Dedifferentiated amniotic fluid mesenchymal stem cell (primary cell): ENCODE data around the gene CPEB1.
A peak's percentile ranks its signal among the peaks of the same experiment; 100 is the strongest.
"Not testable (repeated sequence)": the region's sequence is repeated elsewhere in the genome, so short reads cannot be mapped to it uniquely, and the experiment has no call there.

Experiments used
- DNase-seq: peaks from one replicate; pipeline ENCODE4 v3.0.0-alpha.2; 2016; ENCODE audit errors: extremely low spot score

Gene CPEB1

DNA sequence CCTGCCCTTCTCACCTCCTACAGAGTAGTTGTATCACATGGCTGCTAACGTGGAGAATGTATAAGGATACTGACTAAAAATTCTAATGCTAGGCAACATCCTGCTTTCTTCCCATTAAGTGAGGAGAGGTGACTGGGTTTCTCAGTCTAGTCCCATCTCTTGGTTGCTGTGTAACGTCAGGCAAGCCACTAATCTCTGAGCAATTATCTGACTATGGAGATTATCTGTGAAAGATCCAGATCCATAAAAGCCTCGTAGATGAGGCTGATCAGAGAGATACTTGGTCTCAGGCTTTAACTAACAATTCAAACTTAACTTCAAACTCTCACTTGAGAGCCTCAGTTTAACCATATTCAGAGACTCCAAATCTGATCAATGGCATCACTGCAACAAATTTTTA, 102.2 kb downstream of the CPEB1 start:
- DNase-seq, result no peak

DNA sequence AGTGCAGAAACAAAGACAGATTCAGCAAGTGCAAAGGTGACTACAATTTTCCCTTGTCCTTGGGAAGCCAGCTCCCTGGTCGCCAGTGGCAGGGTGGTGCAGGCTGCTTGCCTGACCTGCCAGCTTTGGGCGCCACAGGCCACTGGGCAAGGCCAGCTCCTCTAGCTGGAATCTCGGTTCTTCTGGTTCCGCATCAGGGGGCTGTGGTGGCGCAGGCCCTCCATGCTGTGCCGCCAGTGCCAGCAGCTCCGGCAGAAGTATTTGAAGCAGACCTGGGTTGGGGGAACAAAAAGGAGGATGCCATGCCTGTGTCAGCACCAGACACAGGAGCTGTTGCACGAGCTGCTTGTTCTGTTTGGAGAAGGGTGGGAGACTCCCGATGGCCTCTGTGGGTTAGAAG, 102.7 kb downstream of the CPEB1 start:
- no peak for DNase-seq

DNA sequence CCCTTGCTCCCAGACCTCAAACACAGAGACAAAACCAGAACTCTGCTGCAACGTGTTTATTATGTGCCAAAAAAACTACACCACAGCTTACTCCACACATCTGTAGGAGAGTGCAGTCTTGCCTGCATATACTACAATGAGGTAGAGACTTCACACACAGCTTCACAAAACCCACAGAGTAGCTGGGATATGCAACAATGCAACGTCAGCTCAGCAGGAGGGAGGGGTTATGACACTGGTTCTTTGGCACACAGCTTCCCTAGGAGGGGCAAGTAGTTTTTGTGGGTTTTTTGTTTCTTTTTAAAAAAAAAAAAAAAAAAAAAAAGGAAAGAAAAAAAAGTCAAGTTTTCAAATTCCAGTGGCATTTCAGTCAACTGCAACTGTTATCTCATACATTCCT, 104.0 kb downstream of the CPEB1 start:
- peak; percentile 66 for DNase-seq

DNA sequence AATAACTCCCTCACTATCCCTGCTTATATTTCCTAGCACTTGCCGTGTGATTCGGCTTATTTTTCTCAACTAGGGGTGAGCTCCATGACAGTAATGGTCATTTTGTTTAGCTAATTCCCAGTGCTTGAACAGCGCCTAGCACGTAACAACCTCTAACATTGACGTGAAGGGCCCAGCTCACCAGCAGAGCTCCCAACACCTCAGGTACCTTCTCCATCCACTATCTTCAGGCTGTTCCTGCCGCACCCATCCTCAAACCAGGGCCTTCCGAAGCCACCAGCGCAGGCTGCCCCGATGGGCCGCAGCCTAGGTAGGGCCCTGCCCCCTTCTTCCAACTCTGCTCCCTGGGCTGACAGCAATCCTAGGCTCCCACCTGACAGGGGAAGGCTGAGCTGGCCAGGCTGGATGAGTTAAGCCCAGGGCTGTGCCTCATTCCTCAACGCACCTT, 106.2 kb downstream of the CPEB1 start:
- no peak for DNase-seq

GRCh38 chr15:82540055-82540983, 106.8 kb downstream of the CPEB1 start, which contains the start of gene RPS17:
Gene RPS17, minus strand, starts transcription at chr15:82540457. Its CDS starts 29 bp downstream, at chr15:82540428.
- peak; percentile 89 for DNase-seq

- no peak for DNase-seq
Measured at GRCh38 chr15:82539691-82540054, 107.5 kb downstream of the CPEB1 start.

DNA sequence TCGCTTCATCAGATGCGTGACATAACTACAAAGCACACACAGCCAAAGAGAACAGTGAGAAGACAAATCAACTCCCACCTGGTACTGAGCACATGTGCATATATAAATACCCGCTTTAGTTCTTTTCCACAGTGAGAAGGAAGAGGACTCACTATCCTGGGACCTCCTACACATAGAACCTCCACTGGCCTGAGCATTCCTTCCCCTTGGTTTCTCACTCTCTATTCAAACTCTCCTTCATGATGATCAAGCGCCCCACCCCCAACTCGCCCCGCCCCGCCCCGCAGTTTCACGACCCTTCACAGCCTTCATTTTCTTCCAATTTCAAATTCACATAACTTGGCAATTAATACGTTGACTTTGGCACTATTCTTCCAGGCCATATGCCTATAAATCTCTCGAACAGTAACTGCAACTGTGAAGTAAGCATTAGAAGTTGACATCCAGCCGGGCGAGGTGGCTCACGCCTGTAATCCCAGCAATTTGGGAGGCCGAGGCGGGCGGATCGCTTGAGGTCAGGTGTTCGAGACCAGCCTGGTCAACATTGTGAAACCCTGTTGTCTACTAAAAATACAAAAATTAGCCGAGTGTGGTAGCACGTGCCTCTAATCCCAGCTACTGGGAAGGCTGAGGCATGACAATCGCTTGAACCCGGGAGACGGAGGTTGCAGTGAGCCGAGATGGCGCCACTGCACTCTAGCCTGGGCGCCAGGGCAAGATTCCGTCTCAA, 108.0 kb downstream of the CPEB1 start:
- no peak for DNase-seq

DNA sequence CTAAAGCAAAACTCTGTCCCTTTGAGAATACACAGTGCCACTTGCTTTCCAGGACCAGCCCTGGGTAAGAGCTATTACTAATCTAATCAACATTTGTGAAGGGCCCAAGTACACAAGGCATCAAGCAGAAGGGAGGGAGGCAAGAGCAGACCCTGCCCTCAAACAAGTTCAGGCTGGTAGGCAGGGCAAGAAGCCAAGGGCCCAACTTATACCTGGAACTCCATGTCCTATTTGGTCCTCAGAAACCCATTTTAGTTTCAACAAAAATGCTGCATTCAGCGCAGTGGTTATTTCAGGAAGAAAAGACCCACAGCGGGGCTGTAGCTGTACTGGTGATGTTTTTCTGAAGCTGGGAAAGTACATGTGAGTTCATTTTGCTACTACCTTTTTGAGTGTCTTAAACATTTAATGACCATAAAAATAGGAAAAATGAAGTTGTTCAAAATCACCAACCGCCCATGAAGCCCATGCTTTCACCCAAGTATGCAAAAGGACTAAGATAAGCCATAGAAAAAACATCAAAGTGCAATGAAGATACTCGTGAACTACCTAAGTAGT, 109.7 kb downstream of the CPEB1 start:
- DNase-seq, result no peak

GRCh38 chr15:82536409-82537350, 110.5 kb downstream of the CPEB1 start:
- DNase-seq, result no peak

DNA sequence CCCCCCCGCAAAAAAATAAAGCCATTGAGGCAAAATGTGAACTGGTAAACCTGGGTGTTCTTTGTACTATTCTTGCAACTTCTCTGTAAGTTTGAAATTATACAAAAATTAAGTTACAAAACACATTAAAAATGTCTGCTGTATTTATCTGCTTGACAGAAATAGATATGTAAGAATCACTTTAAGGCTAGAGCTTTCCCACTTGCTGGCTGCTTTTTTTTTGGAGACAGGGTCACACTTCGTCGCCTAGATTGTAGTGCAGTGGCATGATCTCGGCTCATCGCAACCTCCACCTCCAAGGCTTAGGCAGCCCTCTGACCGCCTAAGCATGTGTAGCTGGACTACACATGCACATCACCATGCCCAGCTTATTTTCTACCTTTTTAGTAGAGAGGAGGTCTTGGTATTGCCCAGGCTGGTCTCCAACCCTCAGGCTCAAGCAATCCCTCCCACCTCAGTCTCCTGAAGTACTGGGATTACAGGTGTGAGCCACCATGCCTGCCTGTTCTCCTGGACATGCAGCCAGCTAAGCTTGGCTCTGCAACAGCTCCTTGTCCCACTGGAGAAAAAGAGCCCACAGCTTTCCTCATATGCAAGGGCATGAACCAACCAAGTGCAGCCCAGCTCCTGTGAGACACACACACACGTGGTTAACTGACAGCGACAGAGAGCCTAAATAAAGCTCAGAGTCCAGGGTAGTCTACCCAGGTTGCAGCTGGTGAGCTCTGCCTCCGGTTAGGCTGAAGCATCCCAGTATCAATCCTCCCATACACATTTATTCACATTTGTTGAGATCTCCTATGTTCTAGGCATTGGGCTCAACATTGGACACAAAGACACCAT, 111.4 kb downstream of the CPEB1 start:
- no peak for DNase-seq

DNA sequence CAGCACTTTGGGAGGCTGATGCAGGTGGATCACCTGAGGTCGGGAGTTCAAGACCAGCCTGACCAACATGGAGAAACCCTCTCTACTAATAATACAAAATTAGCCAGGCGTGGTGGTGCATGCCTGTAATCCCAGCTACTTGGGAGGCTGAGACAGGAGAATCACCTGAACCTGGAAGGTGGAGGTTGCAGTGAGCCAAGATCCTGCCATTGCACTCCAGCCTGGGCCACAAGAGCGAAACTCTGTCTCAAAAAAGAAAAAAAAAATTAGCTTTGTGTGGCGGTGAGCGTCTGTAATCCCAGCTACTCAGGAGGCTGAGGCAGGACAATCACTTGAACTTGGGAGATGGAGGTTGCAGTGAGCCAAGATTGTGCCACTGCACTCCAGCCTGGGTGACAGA, 112.0 kb downstream of the CPEB1 start:
- not testable (repeated sequence) for DNase-seq

- DNase-seq, result not testable (repeated sequence)
Measured at GRCh38 chr15:82534457-82534861, 112.7 kb downstream of the CPEB1 start.

- DNase-seq, result no peak
Measured at GRCh38 chr15:82533801-82534200, 113.4 kb downstream of the CPEB1 start.

DNA sequence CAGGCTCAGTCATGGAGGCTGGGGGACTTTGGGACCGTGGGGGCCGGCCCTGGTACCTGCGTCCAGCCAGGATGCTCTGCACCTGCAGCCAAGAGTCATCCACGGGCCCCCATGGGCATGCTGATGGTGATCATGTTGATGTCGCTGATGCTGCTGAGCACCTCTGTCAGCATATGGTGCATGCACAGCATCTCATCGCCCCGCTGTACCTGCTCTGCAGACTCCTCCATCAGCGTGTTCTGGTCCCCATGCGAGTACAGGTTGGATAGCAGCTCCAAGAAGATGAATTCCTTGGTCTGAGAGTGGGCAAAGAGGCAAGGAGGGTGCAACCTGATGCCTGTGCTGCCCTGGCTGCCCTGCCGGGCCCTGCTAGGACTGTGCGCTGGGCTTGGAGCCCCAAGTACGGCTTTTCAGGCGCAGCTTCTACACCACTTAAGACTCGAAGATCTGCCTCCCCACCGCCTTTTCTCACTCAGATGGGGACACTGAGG, 114.1 kb downstream of the CPEB1 start:
- no peak for DNase-seq

DNA sequence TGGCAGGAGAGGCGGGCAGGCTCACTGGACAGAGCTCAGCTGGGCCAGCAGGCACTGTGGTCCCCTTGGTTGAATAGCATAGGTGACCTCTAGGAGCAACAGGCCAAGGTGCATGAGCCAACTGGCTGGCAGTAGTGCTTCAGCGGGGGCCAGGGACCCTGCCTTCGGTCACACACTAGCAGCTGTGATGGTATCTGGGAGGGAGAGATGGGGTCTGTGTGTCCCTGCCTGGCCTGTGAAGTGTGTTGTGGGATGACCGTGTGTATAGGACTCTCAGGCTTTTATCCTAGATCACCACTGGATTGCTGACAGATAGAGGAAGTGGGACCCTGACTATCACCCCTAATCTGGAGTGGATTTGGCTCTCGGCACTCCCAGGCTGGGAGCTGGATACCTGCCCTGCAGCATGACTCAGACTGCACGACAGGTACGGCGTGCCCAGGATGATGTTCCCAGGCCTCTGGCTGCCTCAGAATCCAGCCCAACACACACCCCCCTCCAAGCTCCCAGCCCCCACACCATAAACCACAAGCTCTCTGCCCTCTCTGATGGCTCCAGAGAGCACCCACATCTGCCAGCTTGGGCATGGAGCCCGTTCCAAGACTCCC, 114.7 kb downstream of the CPEB1 start:
- no peak for DNase-seq

DNA sequence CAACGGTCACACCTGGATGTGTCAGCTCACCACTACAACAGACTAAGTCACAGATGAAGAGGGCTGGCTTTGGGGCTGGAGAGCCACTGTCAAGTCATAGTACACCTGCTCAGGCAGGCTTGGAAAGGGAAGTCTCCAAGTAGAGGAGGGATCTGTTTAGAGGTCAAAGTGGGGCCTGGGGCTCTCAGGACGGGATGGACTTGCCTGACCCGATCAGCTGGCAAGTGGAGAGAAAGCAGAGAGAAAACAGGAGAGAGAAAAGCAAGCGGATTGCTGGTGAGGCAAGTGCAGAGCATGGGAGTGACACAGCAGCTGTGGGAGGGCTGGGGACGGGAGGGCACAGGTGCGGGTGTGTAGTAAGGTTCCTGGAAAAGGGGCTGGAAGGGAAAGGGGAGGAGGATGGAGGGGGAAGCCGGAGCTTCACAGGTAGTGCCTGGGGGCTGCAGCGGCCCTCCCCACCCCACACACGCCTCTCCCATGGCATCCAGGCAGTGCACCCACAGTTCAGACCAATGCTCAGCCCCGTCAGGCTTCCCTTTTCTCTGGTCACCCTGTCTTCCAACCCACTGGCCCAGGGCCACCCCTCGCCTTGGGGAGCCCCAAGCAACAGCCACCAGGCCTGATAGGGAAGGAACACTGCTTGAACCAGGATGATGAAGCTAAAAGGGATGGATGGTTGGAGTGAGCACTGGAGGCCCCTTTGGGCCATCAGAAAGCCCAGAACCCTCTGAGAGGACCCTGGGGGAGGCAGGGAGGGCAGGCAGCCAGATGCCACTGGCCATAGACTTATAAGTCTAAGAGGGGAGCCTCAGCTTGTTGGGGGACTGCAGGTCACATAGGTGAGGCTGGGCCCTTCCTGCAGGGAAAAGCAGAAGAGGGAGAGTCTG, 115.4 kb downstream of the CPEB1 start:
- DNase-seq, result no peak

- peak; percentile 31 for DNase-seq
Measured at GRCh38 chr15:82530606-82531379, 116.4 kb downstream of the CPEB1 start.

DNA sequence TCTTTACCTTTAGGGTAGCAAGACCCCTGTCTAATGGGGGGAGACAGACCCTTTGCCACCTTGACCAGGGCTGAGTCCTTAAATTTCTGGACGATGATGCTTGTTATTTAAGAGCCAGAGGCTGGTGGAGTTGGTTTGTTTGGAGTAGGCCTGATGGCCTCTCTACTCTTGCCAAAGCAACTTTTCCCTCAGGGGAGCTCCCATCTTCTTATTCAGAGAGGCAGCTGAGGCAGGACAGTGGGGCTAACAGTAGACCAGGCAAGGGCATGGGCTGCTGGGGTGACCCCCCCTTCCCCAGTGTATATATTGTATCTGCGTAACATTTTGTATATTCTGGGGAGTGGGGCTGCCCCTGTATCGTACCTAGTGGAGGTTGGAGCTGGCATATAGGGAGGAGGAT, 117.2 kb downstream of the CPEB1 start:
- DNase-seq, result no peak
